HepG2 (cell line): Measurements from ENCODE around the gene CUL2. TPM values are rescaled to one million over a fixed set of nuclear protein-coding genes. Genes with fewer than 3 reads are reported as not detected.

Experiments
- AGO1 ChIP-seq: fragments of 200-400 bp; formaldehyde crosslinking; IDR thresholded peaks from 2 replicates; pipeline ENCODE4 v1.6.1; 2017; ENCODE audit warnings: mild to moderate bottlenecking, low read depth, low read length, moderate library complexity; ENCODE audit not compliant: poor library complexity, severe bottlenecking
- ARHGAP35 ChIP-seq: sonication (generic); formaldehyde crosslinking; IDR thresholded peaks from 2 replicates; pipeline ENCODE4 v1.9.0; 2022; ENCODE audit warnings: mild to moderate bottlenecking, inconsistent platforms, moderate library complexity, missing genetic modification reagents, borderline replicate concordance
- ARNTL ChIP-seq: sonication (generic); formaldehyde crosslinking; IDR thresholded peaks from 2 replicates; pipeline ENCODE4 v1.4.0; 2020; ENCODE audit warnings: mild to moderate bottlenecking, missing genetic modification reagents
- MIXL1 ChIP-seq: IDR thresholded peaks from 2 replicates; pipeline ENCODE4 v1.6.1; 2016
- SNRNP70 ChIP-seq: fragments of 200-400 bp; formaldehyde crosslinking; IDR thresholded peaks from 2 replicates; pipeline ENCODE4 v1.6.1; 2017; ENCODE audit warnings: mild to moderate bottlenecking, low read depth, low read length, moderate library complexity
- SRY ChIP-seq: sonication (generic); formaldehyde crosslinking; IDR thresholded peaks from 2 replicates; pipeline ENCODE4 v1.8.0; 2022; ENCODE audit warnings: mild to moderate bottlenecking, missing genetic modification reagents
- TBX2 ChIP-seq: sonication (generic); formaldehyde crosslinking; IDR thresholded peaks from 2 replicates; pipeline ENCODE4 v1.5.0; 2020; ENCODE audit warnings: missing genetic modification reagents, mild to moderate bottlenecking, borderline replicate concordance
- ZNF326 ChIP-seq: sonication (generic); formaldehyde crosslinking; IDR thresholded peaks from 2 replicates; pipeline ENCODE4 v1.4.0; 2020; ENCODE audit warnings: missing genetic modification reagents, borderline replicate concordance
- ZNF44 ChIP-seq: sonication (generic); formaldehyde crosslinking; IDR thresholded peaks from 2 replicates; pipeline ENCODE4 v1.5.1; 2020; ENCODE audit warnings: mild to moderate bottlenecking, missing genetic modification reagents
- ZNF678 ChIP-seq: sonication (generic); formaldehyde crosslinking; IDR thresholded peaks from 2 replicates; pipeline ENCODE4 v1.4.0; 2020; ENCODE audit warnings: mild to moderate bottlenecking, missing genetic modification reagents
- ZNF879 ChIP-seq: sonication (generic); formaldehyde crosslinking; IDR thresholded peaks from 2 replicates; pipeline ENCODE4 v1.8.1; 2023; ENCODE audit warnings: missing genetic modification reagents
- polyA plus RNA-seq, 8 experiments: library from polyadenylated mRNA; depleted of rRNA in 3 of 8; stranded (reverse) in 7 of 8; unstranded in 1 of 8; fragments of >200 nt; fragmentation: Illumina TruSeq in 4 of 8; extraction: Trizol in 4 of 8; gene quantifications; 2 replicates each; pipeline versions ENCODE4 v1.2.1 to v1.2.3, GENCODE V29; 2011 to 2016; ENCODE audit warnings: low read depth in 4 of 8, missing spikeins in 1 of 8, mixed read lengths in 1 of 8; ENCODE audit not compliant: insufficient read depth in 1 of 8
- total RNA-seq, 5 experiments: library from RNA; depleted of rRNA; stranded (reverse); fragments of >200 nt; fragmentation: Illumina TruSeq; extraction: Trizol; gene quantifications; 2 replicates each; pipeline ENCODE4 v1.2.3, GENCODE V29; 2016; ENCODE audit warnings: low read depth in 1 of 5
- TF ChIP-seq, protein P1 (sequence below): sonication (generic); formaldehyde crosslinking; IDR thresholded peaks from 2 replicates; pipeline ENCODE4 v1.5.0; 2020; ENCODE audit warnings: mild to moderate bottlenecking, missing genetic modification reagents, moderate library complexity
- TF ChIP-seq, protein P2 (sequence below): sonication (generic); formaldehyde crosslinking; IDR thresholded peaks from 2 replicates; pipeline ENCODE4 v1.5.1; 2020; ENCODE audit warnings: mild to moderate bottlenecking, missing genetic modification reagents, moderate library complexity
- TF ChIP-seq, protein P3 (sequence below): sonication (generic); formaldehyde crosslinking; conservative IDR thresholded peaks from 2 replicates; pipeline ENCODE4 v1.4.0; 2020; ENCODE audit warnings: missing genetic modification reagents
- TF ChIP-seq, protein P4 (sequence below): sonication (generic); formaldehyde crosslinking; IDR thresholded peaks from 2 replicates; pipeline ENCODE4 v1.4.0; 2020; ENCODE audit warnings: missing genetic modification reagents

Gene CUL2
- total and polyA plus RNA-seq, 2 of the 13 experiments (the other 11 are each of a cell fraction or from before 2014, with no cell fraction given): 9.6 to 33.1 TPM

DNA sequence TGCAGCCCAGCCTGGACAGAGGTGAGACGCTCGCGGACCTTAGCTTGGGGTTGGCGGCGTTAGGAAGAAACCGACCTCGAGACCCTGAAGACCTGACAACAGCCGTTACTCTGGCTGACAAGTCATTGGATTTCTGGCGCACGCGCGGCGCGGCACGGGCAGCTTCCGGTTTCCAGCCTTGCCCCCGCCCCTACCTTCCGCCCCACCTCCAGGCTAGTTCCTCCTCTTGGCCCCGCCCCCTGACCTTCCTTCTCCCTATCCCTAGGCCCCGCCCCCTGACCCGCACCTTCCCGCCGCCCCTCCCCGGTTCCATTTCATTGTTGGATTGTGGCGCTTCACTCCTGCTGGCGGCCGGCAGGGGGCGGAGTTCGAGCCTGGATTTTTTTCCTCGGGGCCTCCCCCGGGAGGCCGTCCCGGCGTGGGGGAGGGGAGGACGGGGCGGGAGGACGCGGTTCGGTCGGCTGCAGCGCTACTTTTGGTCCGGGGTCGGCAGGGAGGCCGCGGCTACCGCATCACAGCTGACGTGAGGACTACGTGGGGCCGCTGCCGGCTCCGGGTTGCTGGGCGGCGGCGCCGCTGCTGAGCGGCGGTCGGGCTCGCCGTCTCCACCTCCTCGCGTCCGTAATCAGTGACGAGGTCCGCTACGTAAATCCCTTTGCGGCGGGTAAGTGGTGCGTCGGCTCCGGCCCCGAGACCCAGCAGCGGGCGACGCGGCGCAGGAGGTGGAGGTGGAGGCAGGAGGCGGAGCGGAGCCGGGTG lies 36.6 kb upstream of the CUL2 start, which contains the start of gene CREM (continued):
- no peak for TF ChIP-seq ZNF44 (CRISPR knock-in tag)
- TF ChIP-seq, protein P1, sequence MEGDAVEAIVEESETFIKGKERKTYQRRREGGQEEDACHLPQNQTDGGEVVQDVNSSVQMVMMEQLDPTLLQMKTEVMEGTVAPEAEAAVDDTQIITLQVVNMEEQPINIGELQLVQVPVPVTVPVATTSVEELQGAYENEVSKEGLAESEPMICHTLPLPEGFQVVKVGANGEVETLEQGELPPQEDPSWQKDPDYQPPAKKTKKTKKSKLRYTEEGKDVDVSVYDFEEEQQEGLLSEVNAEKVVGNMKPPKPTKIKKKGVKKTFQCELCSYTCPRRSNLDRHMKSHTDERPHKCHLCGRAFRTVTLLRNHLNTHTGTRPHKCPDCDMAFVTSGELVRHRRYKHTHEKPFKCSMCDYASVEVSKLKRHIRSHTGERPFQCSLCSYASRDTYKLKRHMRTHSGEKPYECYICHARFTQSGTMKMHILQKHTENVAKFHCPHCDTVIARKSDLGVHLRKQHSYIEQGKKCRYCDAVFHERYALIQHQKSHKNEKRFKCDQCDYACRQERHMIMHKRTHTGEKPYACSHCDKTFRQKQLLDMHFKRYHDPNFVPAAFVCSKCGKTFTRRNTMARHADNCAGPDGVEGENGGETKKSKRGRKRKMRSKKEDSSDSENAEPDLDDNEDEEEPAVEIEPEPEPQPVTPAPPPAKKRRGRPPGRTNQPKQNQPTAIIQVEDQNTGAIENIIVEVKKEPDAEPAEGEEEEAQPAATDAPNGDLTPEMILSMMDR (CRISPR knock-in tag): peak; percentile 89
- no peak; the same call in 1 of the 2 replicates for TF ChIP-seq ARHGAP35
- 0 out of 2 replicates have a peak, but pooled peaks have one; percentile 44 for TF ChIP-seq SRY (CRISPR knock-in tag)
- TF ChIP-seq TBX2 (CRISPR knock-in tag): no peak
- TF ChIP-seq AGO1: no peak
- TF ChIP-seq MIXL1 (CRISPR knock-in tag): no peak
- peak; percentile 66 for TF ChIP-seq ARNTL (CRISPR knock-in tag)
- TF ChIP-seq, protein P2, sequence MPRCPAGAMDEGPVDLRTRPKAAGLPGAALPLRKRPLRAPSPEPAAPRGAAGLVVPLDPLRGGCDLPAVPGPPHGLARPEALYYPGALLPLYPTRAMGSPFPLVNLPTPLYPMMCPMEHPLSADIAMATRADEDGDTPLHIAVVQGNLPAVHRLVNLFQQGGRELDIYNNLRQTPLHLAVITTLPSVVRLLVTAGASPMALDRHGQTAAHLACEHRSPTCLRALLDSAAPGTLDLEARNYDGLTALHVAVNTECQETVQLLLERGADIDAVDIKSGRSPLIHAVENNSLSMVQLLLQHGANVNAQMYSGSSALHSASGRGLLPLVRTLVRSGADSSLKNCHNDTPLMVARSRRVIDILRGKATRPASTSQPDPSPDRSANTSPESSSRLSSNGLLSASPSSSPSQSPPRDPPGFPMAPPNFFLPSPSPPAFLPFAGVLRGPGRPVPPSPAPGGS (CRISPR knock-in tag): peak; percentile 54
- no peak for TF ChIP-seq SNRNP70
- TF ChIP-seq, protein P3, sequence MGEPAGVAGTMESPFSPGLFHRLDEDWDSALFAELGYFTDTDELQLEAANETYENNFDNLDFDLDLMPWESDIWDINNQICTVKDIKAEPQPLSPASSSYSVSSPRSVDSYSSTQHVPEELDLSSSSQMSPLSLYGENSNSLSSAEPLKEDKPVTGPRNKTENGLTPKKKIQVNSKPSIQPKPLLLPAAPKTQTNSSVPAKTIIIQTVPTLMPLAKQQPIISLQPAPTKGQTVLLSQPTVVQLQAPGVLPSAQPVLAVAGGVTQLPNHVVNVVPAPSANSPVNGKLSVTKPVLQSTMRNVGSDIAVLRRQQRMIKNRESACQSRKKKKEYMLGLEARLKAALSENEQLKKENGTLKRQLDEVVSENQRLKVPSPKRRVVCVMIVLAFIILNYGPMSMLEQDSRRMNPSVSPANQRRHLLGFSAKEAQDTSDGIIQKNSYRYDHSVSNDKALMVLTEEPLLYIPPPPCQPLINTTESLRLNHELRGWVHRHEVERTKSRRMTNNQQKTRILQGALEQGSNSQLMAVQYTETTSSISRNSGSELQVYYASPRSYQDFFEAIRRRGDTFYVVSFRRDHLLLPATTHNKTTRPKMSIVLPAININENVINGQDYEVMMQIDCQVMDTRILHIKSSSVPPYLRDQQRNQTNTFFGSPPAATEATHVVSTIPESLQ: no peak
- TF ChIP-seq ZNF879 (CRISPR knock-in tag): no peak
- no peak for TF ChIP-seq ZNF678 (CRISPR knock-in tag)
- TF ChIP-seq, protein P4, sequence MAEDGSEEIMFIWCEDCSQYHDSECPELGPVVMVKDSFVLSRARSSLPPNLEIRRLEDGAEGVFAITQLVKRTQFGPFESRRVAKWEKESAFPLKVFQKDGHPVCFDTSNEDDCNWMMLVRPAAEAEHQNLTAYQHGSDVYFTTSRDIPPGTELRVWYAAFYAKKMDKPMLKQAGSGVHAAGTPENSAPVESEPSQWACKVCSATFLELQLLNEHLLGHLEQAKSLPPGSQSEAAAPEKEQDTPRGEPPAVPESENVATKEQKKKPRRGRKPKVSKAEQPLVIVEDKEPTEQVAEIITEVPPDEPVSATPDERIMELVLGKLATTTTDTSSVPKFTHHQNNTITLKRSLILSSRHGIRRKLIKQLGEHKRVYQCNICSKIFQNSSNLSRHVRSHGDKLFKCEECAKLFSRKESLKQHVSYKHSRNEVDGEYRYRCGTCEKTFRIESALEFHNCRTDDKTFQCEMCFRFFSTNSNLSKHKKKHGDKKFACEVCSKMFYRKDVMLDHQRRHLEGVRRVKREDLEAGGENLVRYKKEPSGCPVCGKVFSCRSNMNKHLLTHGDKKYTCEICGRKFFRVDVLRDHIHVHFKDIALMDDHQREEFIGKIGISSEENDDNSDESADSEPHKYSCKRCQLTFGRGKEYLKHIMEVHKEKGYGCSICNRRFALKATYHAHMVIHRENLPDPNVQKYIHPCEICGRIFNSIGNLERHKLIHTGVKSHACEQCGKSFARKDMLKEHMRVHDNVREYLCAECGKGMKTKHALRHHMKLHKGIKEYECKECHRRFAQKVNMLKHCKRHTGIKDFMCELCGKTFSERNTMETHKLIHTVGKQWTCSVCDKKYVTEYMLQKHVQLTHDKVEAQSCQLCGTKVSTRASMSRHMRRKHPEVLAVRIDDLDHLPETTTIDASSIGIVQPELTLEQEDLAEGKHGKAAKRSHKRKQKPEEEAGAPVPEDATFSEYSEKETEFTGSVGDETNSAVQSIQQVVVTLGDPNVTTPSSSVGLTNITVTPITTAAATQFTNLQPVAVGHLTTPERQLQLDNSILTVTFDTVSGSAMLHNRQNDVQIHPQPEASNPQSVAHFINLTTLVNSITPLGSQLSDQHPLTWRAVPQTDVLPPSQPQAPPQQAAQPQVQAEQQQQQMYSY (CRISPR knock-in tag): no peak
- TF ChIP-seq ZNF326 (CRISPR knock-in tag): no peak
